Measurements from ENCODE around the gene CDH12.
"Not testable (repeated sequence)": the region's sequence is repeated elsewhere in the genome, so short reads cannot be mapped to it uniquely, and the experiment has no call there.

Gene CDH12

DNA sequence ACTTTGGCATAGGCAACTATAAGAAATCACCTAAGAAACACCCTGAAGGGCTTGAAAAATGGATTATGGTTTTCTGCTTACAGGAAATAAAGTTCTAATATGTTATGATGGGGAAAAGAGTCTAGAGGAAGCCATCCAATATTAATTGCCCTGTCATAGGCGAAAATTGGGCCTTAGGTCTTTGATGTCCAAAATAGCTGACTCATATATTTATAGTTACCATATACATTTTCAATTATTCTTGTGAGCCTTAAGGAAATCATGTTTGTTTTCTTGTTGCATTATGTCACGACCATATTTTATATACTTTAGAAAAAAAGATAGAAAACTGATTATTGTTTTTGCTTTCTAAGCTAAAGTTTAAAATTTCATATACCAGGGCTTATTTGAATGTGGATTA is 509.1 kb downstream of the CDH12 start:
- Histone ChIP-seq H3K9ac (ENCODE audit: low read length) (no peak overlapping the region), H2AFZ (ENCODE audit: low read depth, low read length) (no peak overlapping the region), H3K4me2 (ENCODE audit: low read length) (no peak overlapping the region), H3K79me2 (ENCODE audit: low read length) (no peaks in the 10 kb centered on the region), H3K4me1 (ENCODE audit: low read length) (no peaks in the 10 kb centered on the region), H3K9me3 (ENCODE audit: insufficient read depth, low read length) (no peaks in the 10 kb centered on the region), H3K27me3 (ENCODE audit: low read depth, low read length) (no peaks in the 10 kb centered on the region), H3K27ac (ENCODE audit: low read length) (no peak overlapping the region), H3K4me3 (ENCODE audit: low read length) (no peak overlapping the region), H4K20me1 (ENCODE audit: insufficient read depth, low read length) (no peaks in the 10 kb centered on the region), H3K36me3 (replicated peaks; ENCODE audit: low read depth, low read length) (no peaks in the 10 kb centered on the region)
- TF ChIP-seq, protein P1, sequence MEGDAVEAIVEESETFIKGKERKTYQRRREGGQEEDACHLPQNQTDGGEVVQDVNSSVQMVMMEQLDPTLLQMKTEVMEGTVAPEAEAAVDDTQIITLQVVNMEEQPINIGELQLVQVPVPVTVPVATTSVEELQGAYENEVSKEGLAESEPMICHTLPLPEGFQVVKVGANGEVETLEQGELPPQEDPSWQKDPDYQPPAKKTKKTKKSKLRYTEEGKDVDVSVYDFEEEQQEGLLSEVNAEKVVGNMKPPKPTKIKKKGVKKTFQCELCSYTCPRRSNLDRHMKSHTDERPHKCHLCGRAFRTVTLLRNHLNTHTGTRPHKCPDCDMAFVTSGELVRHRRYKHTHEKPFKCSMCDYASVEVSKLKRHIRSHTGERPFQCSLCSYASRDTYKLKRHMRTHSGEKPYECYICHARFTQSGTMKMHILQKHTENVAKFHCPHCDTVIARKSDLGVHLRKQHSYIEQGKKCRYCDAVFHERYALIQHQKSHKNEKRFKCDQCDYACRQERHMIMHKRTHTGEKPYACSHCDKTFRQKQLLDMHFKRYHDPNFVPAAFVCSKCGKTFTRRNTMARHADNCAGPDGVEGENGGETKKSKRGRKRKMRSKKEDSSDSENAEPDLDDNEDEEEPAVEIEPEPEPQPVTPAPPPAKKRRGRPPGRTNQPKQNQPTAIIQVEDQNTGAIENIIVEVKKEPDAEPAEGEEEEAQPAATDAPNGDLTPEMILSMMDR (IDR thresholded peaks at IDR 0.05; ENCODE audit: low read depth, low read length) = no peak
- no peak for TF ChIP-seq EZH2phosphoT487 (IDR thresholded peaks at IDR 0.05; ENCODE audit: low read depth)

GRCh38 chr5:22341406-22341805 is 511.7 kb downstream of the CDH12 start:
- H3K9ac ChIP-seq (ENCODE audit: low read length) = no peak overlapping the region
- TF ChIP-seq EZH2phosphoT487 (IDR thresholded peaks at IDR 0.05; ENCODE audit: low read depth) = no peak
- TF ChIP-seq, protein P1 (IDR thresholded peaks at IDR 0.05; ENCODE audit: low read depth, low read length) = no peak
- H2AFZ ChIP-seq (ENCODE audit: low read depth, low read length) = no peak overlapping the region
- no peaks in the 10 kb centered on the region for H4K20me1 ChIP-seq (ENCODE audit: insufficient read depth, low read length)
- H3K9me3 ChIP-seq (ENCODE audit: insufficient read depth, low read length) = no peaks in the 10 kb centered on the region
- H3K27ac ChIP-seq (ENCODE audit: low read length) = no peak overlapping the region
- no peak overlapping the region for H3K4me2 ChIP-seq (ENCODE audit: low read length)
- no peaks in the 10 kb centered on the region for H3K36me3 ChIP-seq (replicated peaks; ENCODE audit: low read depth, low read length)
- no peak overlapping the region for H3K4me3 ChIP-seq (ENCODE audit: low read length)
- no peaks in the 10 kb centered on the region for H3K79me2 ChIP-seq (ENCODE audit: low read length)
- no peaks in the 10 kb centered on the region for H3K4me1 ChIP-seq (ENCODE audit: low read length)
- no peaks in the 10 kb centered on the region for H3K27me3 ChIP-seq (ENCODE audit: low read depth, low read length)

- not testable (repeated sequence) for H3K27me3 ChIP-seq (ENCODE audit: low read depth, low read length); H3K27ac ChIP-seq (ENCODE audit: low read length); H4K20me1 ChIP-seq (ENCODE audit: insufficient read depth, low read length)
Observed at GRCh38 chr5:22332949-22333348, 520.2 kb downstream of the CDH12 start.

DNA sequence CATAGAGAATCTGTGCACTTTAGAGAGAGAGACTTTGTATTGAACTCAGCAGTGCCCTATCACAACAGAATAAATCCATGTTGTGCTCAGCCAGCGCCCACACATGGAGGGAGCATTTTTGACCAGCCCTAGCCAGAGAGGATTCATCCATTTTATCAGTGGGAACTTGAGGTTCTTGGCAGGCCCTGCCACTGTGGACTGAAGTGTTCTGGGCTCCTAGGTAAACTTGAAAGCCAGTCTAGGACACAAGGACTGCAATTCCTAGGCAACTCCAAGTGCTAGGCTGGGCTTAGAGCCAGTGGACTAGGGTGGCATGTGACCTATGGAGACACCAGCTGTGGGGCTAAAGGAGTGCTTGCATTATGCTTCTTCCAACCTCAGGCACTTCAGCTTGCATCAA is 523.5 kb downstream of the CDH12 start:
- no peak overlapping the region for H3K4me3 ChIP-seq (ENCODE audit: low read length)
- no peaks in the 10 kb centered on the region for H3K27me3 ChIP-seq (ENCODE audit: low read depth, low read length)
- H4K20me1 ChIP-seq (ENCODE audit: insufficient read depth, low read length) = no peaks in the 10 kb centered on the region
- no peaks in the 10 kb centered on the region for H3K4me1 ChIP-seq (ENCODE audit: low read length)
- H3K79me2 ChIP-seq (ENCODE audit: low read length) = no peaks in the 10 kb centered on the region
- no peak overlapping the region for H3K4me2 ChIP-seq (ENCODE audit: low read length)
- no peak overlapping the region for H3K27ac ChIP-seq (ENCODE audit: low read length)
- TF ChIP-seq, protein P1 (IDR thresholded peaks at IDR 0.05; ENCODE audit: low read depth, low read length) = no peak
- TF ChIP-seq EZH2phosphoT487 (IDR thresholded peaks at IDR 0.05; ENCODE audit: low read depth) = no peak
- H3K9ac ChIP-seq (ENCODE audit: low read length) = no peak overlapping the region
- H2AFZ ChIP-seq (ENCODE audit: low read depth, low read length) = no peak overlapping the region
- H3K36me3 ChIP-seq (replicated peaks; ENCODE audit: low read depth, low read length) = no peaks in the 10 kb centered on the region
- H3K9me3 ChIP-seq (ENCODE audit: insufficient read depth, low read length) = no peaks in the 10 kb centered on the region

More at GRCh38 chr5:22332949-22333348, 520.2 kb downstream of the CDH12 start:
- H2AFZ ChIP-seq (ENCODE audit: low read depth, low read length); H3K4me3 ChIP-seq (ENCODE audit: low read length); H3K4me1 ChIP-seq (ENCODE audit: low read length); H3K36me3 ChIP-seq (replicated peaks; ENCODE audit: low read depth, low read length); H3K79me2 ChIP-seq (ENCODE audit: low read length); H3K4me2 ChIP-seq (ENCODE audit: low read length); H3K9ac ChIP-seq (ENCODE audit: low read length); H3K9me3 ChIP-seq (ENCODE audit: insufficient read depth, low read length): not testable (repeated sequence)

DNA sequence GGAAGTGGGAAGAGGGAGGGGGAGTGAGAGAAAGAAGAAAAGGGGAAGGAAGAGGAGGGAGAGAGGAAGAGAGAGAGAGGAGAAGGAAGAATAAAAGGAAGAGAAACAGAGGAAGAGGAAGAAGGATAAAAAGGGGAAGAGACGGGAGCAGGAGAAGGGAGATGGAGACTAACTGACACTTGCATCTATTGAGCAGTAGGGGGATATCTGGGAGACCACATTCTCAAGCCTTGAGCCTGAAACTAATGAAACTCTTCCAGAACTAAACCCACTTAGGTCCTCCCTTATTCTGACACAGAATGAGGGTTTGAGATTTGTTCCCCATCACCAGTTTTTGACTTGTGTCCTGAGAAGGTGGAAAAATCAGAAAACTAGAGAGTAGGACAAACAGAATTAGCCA is 533.3 kb downstream of the CDH12 start:
- Histone ChIP-seq H3K4me3 (ENCODE audit: low read length) (no peak overlapping the region), H4K20me1 (ENCODE audit: insufficient read depth, low read length) (no peaks in the 10 kb centered on the region), H2AFZ (ENCODE audit: low read depth, low read length) (no peak overlapping the region), H3K4me1 (ENCODE audit: low read length) (peaks cover 6% of the 10 kb centered on the region; the same call in 1 of the 2 replicates), H3K9me3 (ENCODE audit: insufficient read depth, low read length) (no peaks in the 10 kb centered on the region), H3K27ac (ENCODE audit: low read length) (no peak overlapping the region), H3K79me2 (ENCODE audit: low read length) (no peaks in the 10 kb centered on the region), H3K4me2 (ENCODE audit: low read length) (no peak overlapping the region), H3K9ac (ENCODE audit: low read length) (no peak overlapping the region), H3K27me3 (ENCODE audit: low read depth, low read length) (no peaks in the 10 kb centered on the region), H3K36me3 (replicated peaks; ENCODE audit: low read depth, low read length) (no peaks in the 10 kb centered on the region)
- no peak for TF ChIP-seq EZH2phosphoT487 (IDR thresholded peaks at IDR 0.05; ENCODE audit: low read depth)
- TF ChIP-seq, protein P1 (IDR thresholded peaks at IDR 0.05; ENCODE audit: low read depth, low read length) = no peak
